Fibroblast of the conjunctiva (primary cell): Measurements from ENCODE around the gene PDXDC1.
"Not testable (repeated sequence)": the region's sequence is repeated elsewhere in the genome, so short reads cannot be mapped to it uniquely, and the experiment has no call there.

Source experiments
- DNase-seq: peaks from one replicate; pipeline ENCODE4 v3.0.0-alpha.2; 2010; ENCODE audit warnings: low read depth

PDXDC1 gene

DNA sequence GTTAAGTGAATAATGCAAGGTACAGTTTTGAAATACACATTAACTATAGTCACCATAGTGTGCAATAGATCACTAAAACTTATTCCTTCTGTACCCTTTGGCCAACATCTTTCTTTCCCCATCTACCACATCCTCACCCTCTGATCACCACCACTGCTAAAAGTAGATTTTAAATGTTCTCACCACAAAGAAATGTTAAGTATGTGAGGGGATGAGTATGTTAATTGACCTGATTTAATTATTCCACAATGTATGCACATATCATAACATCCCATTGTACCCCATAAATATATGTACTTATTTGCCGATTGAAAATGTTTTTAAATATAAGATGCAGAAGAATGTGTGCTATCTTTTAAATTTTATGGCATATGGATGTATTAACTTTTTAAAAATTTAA, 188.2 kb downstream of the PDXDC1 start:
- not testable (repeated sequence) for DNase-seq

- DNase-seq = not testable (repeated sequence)
Observed at GRCh38 chr16:15166177-15166576, 191.4 kb downstream of the PDXDC1 start.

DNA sequence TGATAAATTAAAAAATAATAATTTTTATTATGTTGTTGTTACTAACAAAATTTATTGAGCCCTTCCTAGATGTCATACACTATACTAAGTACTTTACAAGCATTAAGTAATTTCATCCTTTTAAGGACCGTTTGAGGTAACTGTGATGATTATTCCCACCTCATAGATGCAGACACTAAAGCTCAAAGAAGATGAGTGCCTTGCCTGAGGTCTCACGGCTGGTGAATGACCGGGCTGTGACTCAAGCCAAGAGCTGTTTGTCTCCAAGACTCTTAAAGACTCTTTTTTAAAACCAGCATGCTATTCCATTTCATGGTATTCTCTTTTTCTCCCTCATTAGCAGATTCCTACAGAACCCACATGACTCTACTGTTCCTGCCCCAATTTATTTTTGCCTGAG, 193.5 kb downstream of the PDXDC1 start:
- DNase-seq = not testable (repeated sequence)

GRCh38 chr16:15168953-15169652, 194.3 kb downstream of the PDXDC1 start:
- DNase-seq = not testable (repeated sequence)

GRCh38 chr16:15179909-15180308, 205.1 kb downstream of the PDXDC1 start:
- not testable (repeated sequence) for DNase-seq

DNA sequence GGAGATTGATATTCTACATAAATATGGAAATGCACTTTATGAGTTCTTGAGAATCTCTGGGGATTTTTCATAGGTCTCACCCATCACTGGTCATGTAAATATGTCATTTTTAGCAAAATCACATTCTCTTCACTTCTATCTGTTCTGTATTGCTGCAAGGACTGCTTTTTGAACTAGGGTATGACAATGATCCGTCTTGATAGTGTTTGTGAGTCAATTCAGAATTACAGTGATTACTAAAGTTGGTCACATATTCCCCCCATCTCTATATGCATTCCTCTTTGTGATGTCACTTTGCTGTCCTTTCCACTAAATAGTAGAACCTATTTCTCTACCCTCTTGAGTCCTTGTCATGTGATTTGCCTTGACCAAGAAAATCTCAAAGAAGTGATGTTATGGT, 206.1 kb downstream of the PDXDC1 start:
- DNase-seq = not testable (repeated sequence)

DNA sequence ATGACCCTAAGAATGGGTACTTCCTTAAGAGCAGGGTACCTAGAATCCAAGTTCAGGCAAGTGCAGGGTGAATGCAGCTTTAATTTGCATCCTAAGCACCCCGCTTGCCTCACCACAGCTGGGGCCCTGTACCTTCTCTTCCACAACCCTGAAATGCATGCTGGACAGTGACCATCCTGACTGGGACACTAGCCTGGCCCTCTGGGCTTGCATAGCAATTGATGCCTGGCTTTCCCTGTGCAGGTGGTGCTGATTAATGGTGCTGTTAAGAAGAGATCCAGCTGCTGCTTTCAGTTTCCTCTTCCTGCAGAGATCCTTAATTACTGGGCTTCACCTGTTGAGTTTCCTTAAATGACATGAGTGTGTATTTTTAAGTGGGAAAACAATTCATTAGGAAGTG, 209.2 kb downstream of the PDXDC1 start:
- DNase-seq = not testable (repeated sequence)
